Hippocampal formation (tissue), 2 donors: ENCODE measurements around the gene OR3A2.
"Not testable (repeated sequence)": the region's sequence is repeated elsewhere in the genome, so short reads cannot be mapped to it uniquely, and the experiment has no call there.

Source experiments
- DNase-seq, 2 donors: peaks; one replicate each; lab custom pipeline; 2025; lab: John Stamatoyannopoulos, UW

The OR3A2 gene

GRCh38 chr17:3385869-3386816 is at the start of gene OR3A2:
TSS of gene OR3A2 (minus strand) at chr17:3386308.
- DNase-seq: no peak

- DNase-seq: no peak
Observed at GRCh38 chr17:3433741-3434140, 47.6 kb upstream of the OR3A2 start, which contains the start of gene OR1E2. TSS of gene OR1E2 (minus strand) at chr17:3433841. CDS start at chr17:3433841, 0 bp downstream.

GRCh38 chr17:3433215-3433614 is 47.1 kb upstream of the OR3A2 start:
- DNase-seq: not testable (repeated sequence)

GRCh38 chr17:3418222-3418621 is 32.1 kb upstream of the OR3A2 start:
- no peak for DNase-seq

- no peak for DNase-seq
Observed at GRCh38 chr17:3415610-3416009, 29.5 kb upstream of the OR3A2 start.

- DNase-seq: not testable (repeated sequence)
Observed at GRCh38 chr17:3412216-3412615, 26.1 kb upstream of the OR3A2 start.

- DNase-seq: no peak
Observed at GRCh38 chr17:3411070-3411469, 25.0 kb upstream of the OR3A2 start, which contains the start of gene OR3A3. TSS of gene OR3A3 (plus strand) at chr17:3411370.

- not testable (repeated sequence) for DNase-seq
Observed at GRCh38 chr17:3403856-3404255, 17.7 kb upstream of the OR3A2 start.

- DNase-seq: no peak
Observed at GRCh38 chr17:3401786-3402185, 15.7 kb upstream of the OR3A2 start.

GRCh38 chr17:3400055-3400454 is 13.9 kb upstream of the OR3A2 start:
- no peak for DNase-seq

- DNase-seq: no peak
Observed at GRCh38 chr17:3398310-3398709, 12.2 kb upstream of the OR3A2 start, which contains the start of gene OR1E1. TSS of gene OR1E1 (minus strand) at chr17:3398410. CDS start at chr17:3398410, 0 bp downstream.

- not testable (repeated sequence) for DNase-seq
Observed at GRCh38 chr17:3397801-3398200, 11.7 kb upstream of the OR3A2 start.

GRCh38 chr17:3389791-3390190 is 3.7 kb upstream of the OR3A2 start:
- no peak for DNase-seq

GRCh38 chr17:3381957-3382356 is 4.2 kb downstream of the OR3A2 start:
- no peak for DNase-seq

GRCh38 chr17:3378321-3378720 is 7.8 kb downstream of the OR3A2 start:
- no peak for DNase-seq

GRCh38 chr17:3371167-3371566 is 14.9 kb downstream of the OR3A2 start:
- DNase-seq: not testable (repeated sequence)

GRCh38 chr17:3342782-3343181 is 43.3 kb downstream of the OR3A2 start:
- DNase-seq: not testable (repeated sequence)

- DNase-seq: no peak
Observed at GRCh38 chr17:3335876-3336275, 50.2 kb downstream of the OR3A2 start.

GRCh38 chr17:3318336-3318735 is 67.8 kb downstream of the OR3A2 start:
- DNase-seq: no peak

- no peak for DNase-seq
Observed at GRCh38 chr17:3316836-3317235, 69.3 kb downstream of the OR3A2 start.

GRCh38 chr17:3308603-3309002 is 77.5 kb downstream of the OR3A2 start:
- DNase-seq: no peak

GRCh38 chr17:3298260-3298659 is 87.8 kb downstream of the OR3A2 start, which contains the start of gene OR3A1:
TSS of gene OR3A1 (minus strand) at chr17:3298360. CDS start at chr17:3292582, 5,778 bp downstream.
- no peak for DNase-seq

- no peak for DNase-seq
Observed at GRCh38 chr17:3295632-3296031, 90.5 kb downstream of the OR3A2 start.
